Measurements from ENCODE around the gene MDC1.

- TF ChIP-seq CTCF (conservative IDR thresholded peaks at IDR 0.05; ENCODE audit: low read length) (no peak), EZH2phosphoT487 (IDR thresholded peaks at IDR 0.05; ENCODE audit: borderline replicate concordance) (no peak)
Measured at GRCh38 chr6:30651143-30651542, 65.9 kb downstream of the MDC1 start.

Data from Loucy (cell line).